ENCODE measurements around the gene CHRNA5.

GRCh38 chr15:78538358-78538757, 27.0 kb upstream of the CHRNA5 start:
- TF ChIP-seq POLR2A (IDR thresholded peaks at IDR 0.05) (no peak), CTCF (IDR thresholded peaks at IDR 0.05) (no peak)
